HepG2 (cell line): Measurements from ENCODE around the gene SLC25A27. TPM values are rescaled to one million over a fixed set of nuclear protein-coding genes. Genes with fewer than 3 reads are reported as not detected.

Experiments
- ATM ChIP-seq: fragments of 450-650 bp; IDR thresholded peaks from 2 replicates; pipeline ENCODE4 v1.7.1; 2017; ENCODE audit warnings: mild to moderate bottlenecking, borderline replicate concordance
- CCDC6 ChIP-seq: sonication (generic); formaldehyde crosslinking; IDR thresholded peaks from 2 replicates; pipeline ENCODE4 v1.8.1; 2022; ENCODE audit warnings: mild to moderate bottlenecking, missing genetic modification reagents, moderate library complexity
- CENPT ChIP-seq: sonication (generic); formaldehyde crosslinking; IDR thresholded peaks from 2 replicates; pipeline ENCODE4 v1.8.0; 2022; ENCODE audit warnings: low read depth, mild to moderate bottlenecking, moderate library complexity, missing genetic modification reagents
- MAX ChIP-seq: IDR thresholded peaks from 2 replicates; pipeline ENCODE4 v1.6.1; 2012; ENCODE audit warnings: inconsistent platforms
- RFXAP ChIP-seq: sonication (generic); formaldehyde crosslinking; IDR thresholded peaks from 2 replicates; pipeline ENCODE4 v1.4.0; 2020; ENCODE audit warnings: missing genetic modification reagents, borderline replicate concordance
- SALL1 ChIP-seq: sonication (generic); formaldehyde crosslinking; IDR thresholded peaks from 2 replicates; pipeline ENCODE4 v1.8.0; 2022; ENCODE audit warnings: mild to moderate bottlenecking, missing genetic modification reagents
- TBX2 ChIP-seq: sonication (generic); formaldehyde crosslinking; IDR thresholded peaks from 2 replicates; pipeline ENCODE4 v1.5.0; 2020; ENCODE audit warnings: missing genetic modification reagents, mild to moderate bottlenecking, borderline replicate concordance
- TFDP1 ChIP-seq: IDR thresholded peaks from 2 replicates; pipeline ENCODE4 v1.6.1; 2016; ENCODE audit warnings: missing compliant biosample characterization, missing genetic modification reagents, borderline replicate concordance
- ZNF501 ChIP-seq: sonication (generic); formaldehyde crosslinking; IDR thresholded peaks from 2 replicates; pipeline ENCODE4 v1.5.1; 2020; ENCODE audit warnings: mild to moderate bottlenecking, moderate library complexity, missing genetic modification reagents
- ZNF512 ChIP-seq: sonication (generic); formaldehyde crosslinking; IDR thresholded peaks from 2 replicates; pipeline ENCODE4 v1.4.0; 2020; ENCODE audit warnings: mild to moderate bottlenecking, missing genetic modification reagents
- ZNF576 ChIP-seq: sonication (generic); formaldehyde crosslinking; IDR thresholded peaks from 2 replicates; pipeline ENCODE4 v1.4.0; 2020; ENCODE audit warnings: mild to moderate bottlenecking, missing genetic modification reagents
- ZSCAN31 ChIP-seq: sonication (generic); formaldehyde crosslinking; IDR thresholded peaks from 2 replicates; pipeline ENCODE4 v1.5.0; 2020; ENCODE audit warnings: low read depth, mild to moderate bottlenecking, missing genetic modification reagents
- polyA plus RNA-seq, 8 experiments: library from polyadenylated mRNA; depleted of rRNA in 3 of 8; stranded (reverse) in 7 of 8; unstranded in 1 of 8; fragments of >200 nt; fragmentation: Illumina TruSeq in 4 of 8; extraction: Trizol in 4 of 8; gene quantifications; 2 replicates each; pipeline versions ENCODE4 v1.2.1 to v1.2.3, GENCODE V29; 2011 to 2016; ENCODE audit warnings: low read depth in 4 of 8, missing spikeins in 1 of 8, mixed read lengths in 1 of 8; ENCODE audit not compliant: insufficient read depth in 1 of 8
- total RNA-seq, 5 experiments: library from RNA; depleted of rRNA; stranded (reverse); fragments of >200 nt; fragmentation: Illumina TruSeq; extraction: Trizol; gene quantifications; 2 replicates each; pipeline ENCODE4 v1.2.3, GENCODE V29; 2016; ENCODE audit warnings: low read depth in 1 of 5
- TF ChIP-seq, protein P1 (sequence below): sonication (generic); formaldehyde crosslinking; IDR thresholded peaks from 2 replicates; pipeline ENCODE4 v1.5.0; 2020; ENCODE audit warnings: mild to moderate bottlenecking, missing genetic modification reagents
- TF ChIP-seq, protein P2 (sequence below): sonication (generic); formaldehyde crosslinking; IDR thresholded peaks from 2 replicates; pipeline ENCODE4 v1.5.1; 2020; ENCODE audit warnings: mild to moderate bottlenecking, missing genetic modification reagents, moderate library complexity

The SLC25A27 gene
- total and polyA plus RNA-seq, 2 of the 13 experiments (the other 11 are each of a cell fraction or from before 2014, with no cell fraction given), result 0.46 to 1.3 TPM

- TF ChIP-seq, protein P1, sequence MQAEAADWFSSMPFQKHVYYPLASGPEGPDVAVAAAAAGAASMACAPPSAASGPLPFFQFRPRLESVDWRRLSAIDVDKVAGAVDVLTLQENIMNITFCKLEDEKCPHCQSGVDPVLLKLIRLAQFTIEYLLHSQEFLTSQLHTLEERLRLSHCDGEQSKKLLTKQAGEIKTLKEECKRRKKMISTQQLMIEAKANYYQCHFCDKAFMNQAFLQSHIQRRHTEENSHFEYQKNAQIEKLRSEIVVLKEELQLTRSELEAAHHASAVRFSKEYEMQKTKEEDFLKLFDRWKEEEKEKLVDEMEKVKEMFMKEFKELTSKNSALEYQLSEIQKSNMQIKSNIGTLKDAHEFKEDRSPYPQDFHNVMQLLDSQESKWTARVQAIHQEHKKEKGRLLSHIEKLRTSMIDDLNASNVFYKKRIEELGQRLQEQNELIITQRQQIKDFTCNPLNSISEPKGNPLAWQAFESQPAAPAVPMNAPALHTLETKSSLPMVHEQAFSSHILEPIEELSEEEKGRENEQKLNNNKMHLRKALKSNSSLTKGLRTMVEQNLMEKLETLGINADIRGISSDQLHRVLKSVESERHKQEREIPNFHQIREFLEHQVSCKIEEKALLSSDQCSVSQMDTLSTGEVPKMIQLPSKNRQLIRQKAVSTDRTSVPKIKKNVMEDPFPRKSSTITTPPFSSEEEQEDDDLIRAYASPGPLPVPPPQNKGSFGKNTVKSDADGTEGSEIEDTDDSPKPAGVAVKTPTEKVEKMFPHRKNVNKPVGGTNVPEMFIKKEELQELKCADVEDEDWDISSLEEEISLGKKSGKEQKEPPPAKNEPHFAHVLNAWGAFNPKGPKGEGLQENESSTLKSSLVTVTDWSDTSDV (CRISPR knock-in tag), result 0 out of 2 replicates have a peak, but pooled peaks have one; percentile 87
- TF ChIP-seq RFXAP, result peak; percentile 41; the same call in 1 of the 2 replicates
- peak; percentile 36; the same call in 1 of the 2 replicates for TF ChIP-seq TFDP1
- TF ChIP-seq ATM, result no peak
- peak; percentile 72; the same call in 1 of the 2 replicates for TF ChIP-seq ZSCAN31
- peak; percentile 67 for TF ChIP-seq MAX
- TF ChIP-seq CENPT (CRISPR knock-in tag), result 0 out of 2 replicates have a peak, but pooled peaks have one; percentile 2
- TF ChIP-seq ZNF501, result peak; percentile 90
- no peak for TF ChIP-seq ZNF576
- peak; percentile 11; the same call in 1 of the 2 replicates for TF ChIP-seq SALL1 (CRISPR knock-in tag)
- TF ChIP-seq ZNF512 (CRISPR knock-in tag), result no peak
- TF ChIP-seq TBX2 (CRISPR knock-in tag), result peak; percentile 31
- TF ChIP-seq CCDC6 (CRISPR knock-in tag), result peak; percentile 44; the same call in 1 of the 2 replicates
- TF ChIP-seq, protein P2, sequence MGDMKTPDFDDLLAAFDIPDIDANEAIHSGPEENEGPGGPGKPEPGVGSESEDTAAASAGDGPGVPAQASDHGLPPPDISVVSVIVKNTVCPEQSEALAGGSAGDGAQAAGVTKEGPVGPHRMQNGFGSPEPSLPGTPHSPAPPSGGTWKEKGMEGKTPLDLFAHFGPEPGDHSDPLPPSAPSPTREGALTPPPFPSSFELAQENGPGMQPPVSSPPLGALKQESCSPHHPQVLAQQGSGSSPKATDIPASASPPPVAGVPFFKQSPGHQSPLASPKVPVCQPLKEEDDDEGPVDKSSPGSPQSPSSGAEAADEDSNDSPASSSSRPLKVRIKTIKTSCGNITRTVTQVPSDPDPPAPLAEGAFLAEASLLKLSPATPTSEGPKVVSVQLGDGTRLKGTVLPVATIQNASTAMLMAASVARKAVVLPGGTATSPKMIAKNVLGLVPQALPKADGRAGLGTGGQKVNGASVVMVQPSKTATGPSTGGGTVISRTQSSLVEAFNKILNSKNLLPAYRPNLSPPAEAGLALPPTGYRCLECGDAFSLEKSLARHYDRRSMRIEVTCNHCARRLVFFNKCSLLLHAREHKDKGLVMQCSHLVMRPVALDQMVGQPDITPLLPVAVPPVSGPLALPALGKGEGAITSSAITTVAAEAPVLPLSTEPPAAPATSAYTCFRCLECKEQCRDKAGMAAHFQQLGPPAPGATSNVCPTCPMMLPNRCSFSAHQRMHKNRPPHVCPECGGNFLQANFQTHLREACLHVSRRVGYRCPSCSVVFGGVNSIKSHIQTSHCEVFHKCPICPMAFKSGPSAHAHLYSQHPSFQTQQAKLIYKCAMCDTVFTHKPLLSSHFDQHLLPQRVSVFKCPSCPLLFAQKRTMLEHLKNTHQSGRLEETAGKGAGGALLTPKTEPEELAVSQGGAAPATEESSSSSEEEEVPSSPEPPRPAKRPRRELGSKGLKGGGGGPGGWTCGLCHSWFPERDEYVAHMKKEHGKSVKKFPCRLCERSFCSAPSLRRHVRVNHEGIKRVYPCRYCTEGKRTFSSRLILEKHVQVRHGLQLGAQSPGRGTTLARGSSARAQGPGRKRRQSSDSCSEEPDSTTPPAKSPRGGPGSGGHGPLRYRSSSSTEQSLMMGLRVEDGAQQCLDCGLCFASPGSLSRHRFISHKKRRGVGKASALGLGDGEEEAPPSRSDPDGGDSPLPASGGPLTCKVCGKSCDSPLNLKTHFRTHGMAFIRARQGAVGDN (CRISPR knock-in tag), result peak; percentile 83
These were observed at the start of gene SLC25A27, which contains the start of gene CYP39A1 (continued) for GRCh38 chr6:46652603-46653438.
